BE2C (cell line): ENCODE results near the gene GALNT7.

Source experiments
- DNase-seq: peaks from one replicate; pipeline ENCODE4 v3.0.0-alpha.2; 2020
- H3K27me3 ChIP-seq: fragments of 250-450 bp; sonication (Bioruptor Pico); 2 replicates; pipeline ENCODE4 v1.5.1; 2020; ENCODE audit warnings: mild to moderate bottlenecking
- H3K36me3 ChIP-seq: fragments of 250-450 bp; sonication (Bioruptor Pico); 2 replicates; pipeline ENCODE4 v1.5.1; 2020; ENCODE audit warnings: mild to moderate bottlenecking
- H3K4me1 ChIP-seq: fragments of 250-450 bp; sonication (Bioruptor Pico); 2 replicates; pipeline ENCODE4 v1.5.1; 2020
- H3K4me3 ChIP-seq: 2 replicates; pipeline ENCODE4 v1.5.1; 2011; ENCODE audit warnings: low read depth, low read length
- H3K9me3 ChIP-seq: fragments of 250-450 bp; sonication (Bioruptor Pico); 2 replicates; pipeline ENCODE4 v1.5.1; 2020
- TF ChIP-seq, protein P1 (sequence below): IDR thresholded peaks from 2 replicates; pipeline ENCODE4 v1.5.1; 2012; ENCODE audit warnings: mild to moderate bottlenecking, low read depth, low read length

The GALNT7 gene

GRCh38 chr4:173139561-173139960 lies 29.1 kb upstream of the GALNT7 start:
- Histone ChIP-seq H3K36me3 (no peaks in the 10 kb centered on the region), H3K4me3 (no peak overlapping the region), H3K4me1 (no peaks in the 10 kb centered on the region), H3K9me3 (no peaks in the 10 kb centered on the region), H3K27me3 (no peaks in the 10 kb centered on the region)
- TF ChIP-seq, protein P1, sequence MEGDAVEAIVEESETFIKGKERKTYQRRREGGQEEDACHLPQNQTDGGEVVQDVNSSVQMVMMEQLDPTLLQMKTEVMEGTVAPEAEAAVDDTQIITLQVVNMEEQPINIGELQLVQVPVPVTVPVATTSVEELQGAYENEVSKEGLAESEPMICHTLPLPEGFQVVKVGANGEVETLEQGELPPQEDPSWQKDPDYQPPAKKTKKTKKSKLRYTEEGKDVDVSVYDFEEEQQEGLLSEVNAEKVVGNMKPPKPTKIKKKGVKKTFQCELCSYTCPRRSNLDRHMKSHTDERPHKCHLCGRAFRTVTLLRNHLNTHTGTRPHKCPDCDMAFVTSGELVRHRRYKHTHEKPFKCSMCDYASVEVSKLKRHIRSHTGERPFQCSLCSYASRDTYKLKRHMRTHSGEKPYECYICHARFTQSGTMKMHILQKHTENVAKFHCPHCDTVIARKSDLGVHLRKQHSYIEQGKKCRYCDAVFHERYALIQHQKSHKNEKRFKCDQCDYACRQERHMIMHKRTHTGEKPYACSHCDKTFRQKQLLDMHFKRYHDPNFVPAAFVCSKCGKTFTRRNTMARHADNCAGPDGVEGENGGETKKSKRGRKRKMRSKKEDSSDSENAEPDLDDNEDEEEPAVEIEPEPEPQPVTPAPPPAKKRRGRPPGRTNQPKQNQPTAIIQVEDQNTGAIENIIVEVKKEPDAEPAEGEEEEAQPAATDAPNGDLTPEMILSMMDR, result no peak
- DNase-seq, result no peak

DNA sequence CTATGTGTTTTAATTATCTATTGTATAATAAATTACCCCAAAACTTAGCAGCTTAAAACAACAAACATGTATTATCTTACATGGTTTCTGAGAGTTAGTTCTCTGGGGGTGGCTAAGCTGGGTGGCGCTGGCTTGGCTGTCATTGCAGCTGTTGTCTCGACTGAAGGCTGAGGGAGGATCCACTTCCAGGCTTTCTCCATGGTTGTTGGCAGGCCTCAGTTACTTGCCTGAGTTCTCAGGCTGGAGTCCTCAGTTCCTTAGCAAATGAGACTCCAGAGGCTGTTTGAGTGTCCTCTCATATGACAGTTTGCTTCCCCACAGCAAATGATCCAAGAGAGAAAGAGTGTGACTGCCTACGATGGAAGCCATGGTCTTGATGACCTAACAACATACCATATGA lies 23.5 kb upstream of the GALNT7 start:
- H3K27me3 ChIP-seq, result no peaks in the 10 kb centered on the region
- TF ChIP-seq, protein P1, result no peak
- no peak overlapping the region for H3K4me3 ChIP-seq
- DNase-seq, result no peak
- H3K36me3 ChIP-seq, result no peaks in the 10 kb centered on the region
- H3K4me1 ChIP-seq, result no peaks in the 10 kb centered on the region
- H3K9me3 ChIP-seq, result no peaks in the 10 kb centered on the region

DNA sequence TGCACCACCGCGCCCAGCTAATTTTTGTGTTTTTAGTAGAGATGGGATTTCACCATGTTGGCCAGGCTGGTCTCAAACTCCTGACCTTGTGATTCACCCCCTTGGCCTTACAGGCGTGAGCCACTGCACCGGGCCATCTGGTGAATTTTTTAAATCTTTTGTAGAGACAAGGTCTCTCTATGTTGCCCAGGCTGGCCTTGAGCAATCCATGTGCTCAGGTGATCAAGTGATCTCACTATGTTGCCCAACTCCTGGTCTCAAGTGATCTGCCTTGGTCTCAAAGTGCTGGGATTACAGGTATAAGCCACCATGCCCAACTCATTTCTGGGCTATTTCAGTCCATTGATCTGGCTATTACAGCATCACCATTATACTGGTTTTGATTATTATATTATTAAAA lies 22.2 kb upstream of the GALNT7 start:
- Histone ChIP-seq H3K4me1 (no peaks in the 10 kb centered on the region), H3K4me3 (no peak overlapping the region), H3K36me3 (no peaks in the 10 kb centered on the region), H3K27me3 (no peaks in the 10 kb centered on the region), H3K9me3 (no peaks in the 10 kb centered on the region)
- TF ChIP-seq, protein P1, result no peak
- no peak for DNase-seq

- Histone ChIP-seq H3K27me3 (peaks cover 3% of the 10 kb centered on the region; the same call in 1 of the 2 replicates), H3K4me3 (no peak overlapping the region), H3K9me3 (no peaks in the 10 kb centered on the region), H3K4me1 (no peaks in the 10 kb centered on the region), H3K36me3 (no peaks in the 10 kb centered on the region)
- DNase-seq, result no peak
- TF ChIP-seq, protein P1, result no peak
Observed at GRCh38 chr4:173151496-173151895, 17.1 kb upstream of the GALNT7 start.

- TF ChIP-seq, protein P1, result no peak
- Histone ChIP-seq H3K36me3 (no peaks in the 10 kb centered on the region), H3K27me3 (peaks cover 4% of the 10 kb centered on the region; the same call in 1 of the 2 replicates), H3K4me3 (no peak overlapping the region), H3K9me3 (no peaks in the 10 kb centered on the region), H3K4me1 (no peaks in the 10 kb centered on the region)
- DNase-seq, result no peak
Observed at GRCh38 chr4:173152104-173152503, 16.5 kb upstream of the GALNT7 start.

- Histone ChIP-seq H3K4me1 (no peaks in the 10 kb centered on the region), H3K9me3 (no peaks in the 10 kb centered on the region), H3K4me3 (no peak overlapping the region), H3K36me3 (no peaks in the 10 kb centered on the region), H3K27me3 (peaks cover 4% of the 10 kb centered on the region; the same call in 1 of the 2 replicates)
- TF ChIP-seq, protein P1, result no peak
- DNase-seq, result no peak
Observed at GRCh38 chr4:173153445-173153844, 15.2 kb upstream of the GALNT7 start.
